ENCODE results near the gene TMEM203.

DNA sequence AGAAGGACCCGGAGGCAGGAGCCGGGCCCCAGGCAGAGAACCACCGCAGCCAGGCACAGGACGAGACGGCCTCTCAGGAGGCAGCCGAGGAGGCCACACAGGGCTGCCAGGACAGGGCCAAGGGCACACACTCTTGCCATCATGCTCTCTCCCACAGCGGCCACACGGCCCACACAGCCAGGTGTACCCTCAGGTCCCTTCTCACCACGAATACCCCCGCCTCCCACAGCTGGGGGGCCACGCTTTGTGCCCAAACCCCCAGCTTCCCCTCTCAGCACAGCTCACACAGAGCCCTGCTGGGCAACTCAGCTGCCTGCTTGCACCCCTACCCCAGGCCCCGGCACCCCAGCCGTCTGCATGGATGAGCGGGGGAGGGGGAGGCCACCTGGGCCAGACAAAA, 11.7 kb downstream of the TMEM203 start:
- TF ChIP-seq, protein P1, sequence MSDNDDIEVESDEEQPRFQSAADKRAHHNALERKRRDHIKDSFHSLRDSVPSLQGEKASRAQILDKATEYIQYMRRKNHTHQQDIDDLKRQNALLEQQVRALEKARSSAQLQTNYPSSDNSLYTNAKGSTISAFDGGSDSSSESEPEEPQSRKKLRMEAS (CRISPR knock-in tag; IDR thresholded peaks at IDR 0.05): no peak
- TF ChIP-seq, protein P2, sequence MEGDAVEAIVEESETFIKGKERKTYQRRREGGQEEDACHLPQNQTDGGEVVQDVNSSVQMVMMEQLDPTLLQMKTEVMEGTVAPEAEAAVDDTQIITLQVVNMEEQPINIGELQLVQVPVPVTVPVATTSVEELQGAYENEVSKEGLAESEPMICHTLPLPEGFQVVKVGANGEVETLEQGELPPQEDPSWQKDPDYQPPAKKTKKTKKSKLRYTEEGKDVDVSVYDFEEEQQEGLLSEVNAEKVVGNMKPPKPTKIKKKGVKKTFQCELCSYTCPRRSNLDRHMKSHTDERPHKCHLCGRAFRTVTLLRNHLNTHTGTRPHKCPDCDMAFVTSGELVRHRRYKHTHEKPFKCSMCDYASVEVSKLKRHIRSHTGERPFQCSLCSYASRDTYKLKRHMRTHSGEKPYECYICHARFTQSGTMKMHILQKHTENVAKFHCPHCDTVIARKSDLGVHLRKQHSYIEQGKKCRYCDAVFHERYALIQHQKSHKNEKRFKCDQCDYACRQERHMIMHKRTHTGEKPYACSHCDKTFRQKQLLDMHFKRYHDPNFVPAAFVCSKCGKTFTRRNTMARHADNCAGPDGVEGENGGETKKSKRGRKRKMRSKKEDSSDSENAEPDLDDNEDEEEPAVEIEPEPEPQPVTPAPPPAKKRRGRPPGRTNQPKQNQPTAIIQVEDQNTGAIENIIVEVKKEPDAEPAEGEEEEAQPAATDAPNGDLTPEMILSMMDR (IDR thresholded peaks at IDR 0.05): no peak
- TF ChIP-seq JUN (CRISPR knock-in tag; IDR thresholded peaks at IDR 0.05) (no peak), TEAD4 (CRISPR knock-in tag; IDR thresholded peaks at IDR 0.05) (no peak), RELA (CRISPR knock-in tag; IDR thresholded peaks at IDR 0.05; ENCODE audit: borderline replicate concordance) (no peak)
- TF ChIP-seq, protein P3, sequence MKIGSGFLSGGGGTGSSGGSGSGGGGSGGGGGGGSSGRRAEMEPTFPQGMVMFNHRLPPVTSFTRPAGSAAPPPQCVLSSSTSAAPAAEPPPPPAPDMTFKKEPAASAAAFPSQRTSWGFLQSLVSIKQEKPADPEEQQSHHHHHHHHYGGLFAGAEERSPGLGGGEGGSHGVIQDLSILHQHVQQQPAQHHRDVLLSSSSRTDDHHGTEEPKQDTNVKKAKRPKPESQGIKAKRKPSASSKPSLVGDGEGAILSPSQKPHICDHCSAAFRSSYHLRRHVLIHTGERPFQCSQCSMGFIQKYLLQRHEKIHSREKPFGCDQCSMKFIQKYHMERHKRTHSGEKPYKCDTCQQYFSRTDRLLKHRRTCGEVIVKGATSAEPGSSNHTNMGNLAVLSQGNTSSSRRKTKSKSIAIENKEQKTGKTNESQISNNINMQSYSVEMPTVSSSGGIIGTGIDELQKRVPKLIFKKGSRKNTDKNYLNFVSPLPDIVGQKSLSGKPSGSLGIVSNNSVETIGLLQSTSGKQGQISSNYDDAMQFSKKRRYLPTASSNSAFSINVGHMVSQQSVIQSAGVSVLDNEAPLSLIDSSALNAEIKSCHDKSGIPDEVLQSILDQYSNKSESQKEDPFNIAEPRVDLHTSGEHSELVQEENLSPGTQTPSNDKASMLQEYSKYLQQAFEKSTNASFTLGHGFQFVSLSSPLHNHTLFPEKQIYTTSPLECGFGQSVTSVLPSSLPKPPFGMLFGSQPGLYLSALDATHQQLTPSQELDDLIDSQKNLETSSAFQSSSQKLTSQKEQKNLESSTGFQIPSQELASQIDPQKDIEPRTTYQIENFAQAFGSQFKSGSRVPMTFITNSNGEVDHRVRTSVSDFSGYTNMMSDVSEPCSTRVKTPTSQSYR (CRISPR knock-in tag; IDR thresholded peaks at IDR 0.05): no peak
- TF ChIP-seq, protein P4, sequence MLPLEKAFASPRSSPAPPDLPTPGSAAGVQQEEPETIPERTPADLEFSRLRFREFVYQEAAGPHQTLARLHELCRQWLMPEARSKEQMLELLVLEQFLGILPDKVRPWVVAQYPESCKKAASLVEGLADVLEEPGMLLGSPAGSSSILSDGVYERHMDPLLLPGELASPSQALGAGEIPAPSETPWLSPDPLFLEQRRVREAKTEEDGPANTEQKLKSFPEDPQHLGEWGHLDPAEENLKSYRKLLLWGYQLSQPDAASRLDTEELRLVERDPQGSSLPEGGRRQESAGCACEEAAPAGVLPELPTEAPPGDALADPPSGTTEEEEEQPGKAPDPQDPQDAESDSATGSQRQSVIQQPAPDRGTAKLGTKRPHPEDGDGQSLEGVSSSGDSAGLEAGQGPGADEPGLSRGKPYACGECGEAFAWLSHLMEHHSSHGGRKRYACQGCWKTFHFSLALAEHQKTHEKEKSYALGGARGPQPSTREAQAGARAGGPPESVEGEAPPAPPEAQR (CRISPR knock-in tag; IDR thresholded peaks at IDR 0.05): no peak
- TF ChIP-seq, protein P5, sequence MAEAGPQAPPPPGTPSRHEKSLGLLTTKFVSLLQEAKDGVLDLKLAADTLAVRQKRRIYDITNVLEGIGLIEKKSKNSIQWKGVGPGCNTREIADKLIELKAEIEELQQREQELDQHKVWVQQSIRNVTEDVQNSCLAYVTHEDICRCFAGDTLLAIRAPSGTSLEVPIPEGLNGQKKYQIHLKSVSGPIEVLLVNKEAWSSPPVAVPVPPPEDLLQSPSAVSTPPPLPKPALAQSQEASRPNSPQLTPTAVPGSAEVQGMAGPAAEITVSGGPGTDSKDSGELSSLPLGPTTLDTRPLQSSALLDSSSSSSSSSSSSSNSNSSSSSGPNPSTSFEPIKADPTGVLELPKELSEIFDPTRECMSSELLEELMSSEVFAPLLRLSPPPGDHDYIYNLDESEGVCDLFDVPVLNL (CRISPR knock-in tag; IDR thresholded peaks at IDR 0.05; ENCODE audit: borderline replicate concordance, low read depth): no peak
- TF ChIP-seq, protein P6, sequence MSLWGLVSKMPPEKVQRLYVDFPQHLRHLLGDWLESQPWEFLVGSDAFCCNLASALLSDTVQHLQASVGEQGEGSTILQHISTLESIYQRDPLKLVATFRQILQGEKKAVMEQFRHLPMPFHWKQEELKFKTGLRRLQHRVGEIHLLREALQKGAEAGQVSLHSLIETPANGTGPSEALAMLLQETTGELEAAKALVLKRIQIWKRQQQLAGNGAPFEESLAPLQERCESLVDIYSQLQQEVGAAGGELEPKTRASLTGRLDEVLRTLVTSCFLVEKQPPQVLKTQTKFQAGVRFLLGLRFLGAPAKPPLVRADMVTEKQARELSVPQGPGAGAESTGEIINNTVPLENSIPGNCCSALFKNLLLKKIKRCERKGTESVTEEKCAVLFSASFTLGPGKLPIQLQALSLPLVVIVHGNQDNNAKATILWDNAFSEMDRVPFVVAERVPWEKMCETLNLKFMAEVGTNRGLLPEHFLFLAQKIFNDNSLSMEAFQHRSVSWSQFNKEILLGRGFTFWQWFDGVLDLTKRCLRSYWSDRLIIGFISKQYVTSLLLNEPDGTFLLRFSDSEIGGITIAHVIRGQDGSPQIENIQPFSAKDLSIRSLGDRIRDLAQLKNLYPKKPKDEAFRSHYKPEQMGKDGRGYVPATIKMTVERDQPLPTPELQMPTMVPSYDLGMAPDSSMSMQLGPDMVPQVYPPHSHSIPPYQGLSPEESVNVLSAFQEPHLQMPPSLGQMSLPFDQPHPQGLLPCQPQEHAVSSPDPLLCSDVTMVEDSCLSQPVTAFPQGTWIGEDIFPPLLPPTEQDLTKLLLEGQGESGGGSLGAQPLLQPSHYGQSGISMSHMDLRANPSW (CRISPR knock-in tag; conservative IDR thresholded peaks at IDR 0.05; ENCODE audit: low read depth): no peak

Measured in WTC11 (cell line).